T-cell (primary cell): ENCODE data around the gene GTF2H1. TPM values are rescaled to one million over a fixed set of nuclear protein-coding genes. Genes with fewer than 3 reads are reported as not detected.

Experiments
- ATAC-seq, 4 experiments: fragments of 200-7000 bp in 3 of 4; fragments of 150-1000 bp in 1 of 4; cut with Tn5 transposase; replicated peaks in 1 of 4; 1 replicate in 3 of 4; 2 replicates in 1 of 4; pipeline ENCODE4 v1.10.0; 2021; ENCODE audit warnings: moderate library complexity in 3 of 4, mild to moderate bottlenecking in 2 of 4, moderate number of reproducible peaks in 1 of 4
- CTCF ChIA-PET, 2 donors: fragments of 300-600 bp; sonication (Branson Sonifier 250); formaldehyde crosslinking; loops; one replicate each; lab custom pipeline; 2022; ENCODE audit warnings: antibody characterized with exemption in 2 of 2; lab: Charles Lee
- POLR2A ChIA-PET, 2 donors: fragments of 300-600 bp; sonication (Branson Sonifier 250); formaldehyde crosslinking; loops; one replicate each; lab custom pipeline; 2022; ENCODE audit warnings: antibody characterized with exemption in 2 of 2; lab: Charles Lee
- DNase-seq, 35 experiments: peaks; one replicate each; pipeline versions ENCODE4 v3.0.0 to v3.0.0-alpha.2; 2013 to 2023
- H3K27ac ChIP-seq: one replicate; pipeline ENCODE4 v1.5.1; 2013; ENCODE audit warnings: low read length
- H3K27me3 ChIP-seq, 2 experiments: replicated peaks in 1 of 2; 1 replicate in 1 of 2; 2 replicates in 1 of 2; pipeline versions ENCODE4 v1.6.1 to v1.7.0; 2013; ENCODE audit warnings: low read length in 1 of 2, mixed read lengths in 1 of 2; ENCODE audit not compliant: control insufficient read depth in 2 of 2, insufficient read depth in 2 of 2; ENCODE audit errors: extremely low read depth in 1 of 2
- H3K36me3 ChIP-seq, 2 donors: 1 replicate in 1 of 2; 2 replicates in 1 of 2; pipeline versions ENCODE4 v1.6.1 to v1.7.0; 2013; ENCODE audit warnings: low read length in 1 of 2; ENCODE audit not compliant: control insufficient read depth in 2 of 2, insufficient read depth in 1 of 2; ENCODE audit errors: extremely low read depth in 1 of 2
- H3K4me1 ChIP-seq, 2 experiments: 1 replicate in 1 of 2; 2 replicates in 1 of 2; pipeline versions ENCODE4 v1.6.1 to v1.7.0; 2013; ENCODE audit warnings: low read length in 2 of 2, mixed read lengths in 1 of 2; ENCODE audit not compliant: insufficient read depth in 2 of 2, control insufficient read depth in 1 of 2; ENCODE audit errors: extremely low read depth in 1 of 2
- H3K4me3 ChIP-seq, 2 donors: 1 replicate in 1 of 2; 2 replicates in 1 of 2; pipeline versions ENCODE4 v1.5.1 to v1.7.0; 2013; ENCODE audit warnings: mild to moderate bottlenecking in 2 of 2, low read length in 1 of 2, moderate library complexity in 1 of 2; ENCODE audit not compliant: control insufficient read depth in 1 of 2; ENCODE audit errors: extremely low read depth in 1 of 2
- H3K9me3 ChIP-seq: 2 replicates; pipeline ENCODE4 v1.7.0; 2013
- H3K27ac Mint-ChIP-seq, 2 donors: one replicate each; pipeline ENCODE4 v1.8.0; 2020 to 2021; ENCODE audit warnings: mild to moderate bottlenecking in 2 of 2, mixed read lengths in 2 of 2
- H3K27me3 Mint-ChIP-seq, 2 donors: one replicate each; pipeline ENCODE4 v1.8.0; 2021 to 2022; ENCODE audit warnings: mixed read lengths in 2 of 2
- H3K36me3 Mint-ChIP-seq: one replicate; pipeline ENCODE4 v1.8.0; 2021; ENCODE audit warnings: mixed read lengths
- H3K4me1 Mint-ChIP-seq, 3 donors: one replicate each; pipeline ENCODE4 v1.8.0; 2020 to 2022; ENCODE audit warnings: mixed read lengths in 3 of 3, mild to moderate bottlenecking in 1 of 3
- H3K4me3 Mint-ChIP-seq, 3 donors: one replicate each; pipeline ENCODE4 v1.8.0; 2020 to 2022; ENCODE audit warnings: mild to moderate bottlenecking in 3 of 3, mixed read lengths in 3 of 3, moderate library complexity in 3 of 3
- H3K9me3 Mint-ChIP-seq, 3 donors: one replicate each; pipeline ENCODE4 v1.8.0; 2020 to 2022; ENCODE audit warnings: mixed read lengths in 3 of 3
- WGBS: methylation state at CpG from one replicate; pipeline ENCODE4 v1.1.5; 2013; ENCODE audit warnings: missing lambda C conversion rate; ENCODE audit not compliant: insufficient coverage; 5-methylcytosine and 5-hydroxymethylcytosine counted together
- total RNA-seq, 35 experiments: library from RNA in 6 of 35; stranded (reverse) in 6 of 35; fragments of 120-200 nt in 1 of 35; gene quantifications; one replicate each; pipeline versions ENCODE4 v1.2.1 to v1.2.4 and lab custom pipeline; 2013 to 2026

The GTF2H1 gene
- total RNA-seq, 5 donors from 2014 or later (not counting 1 experiment from before 2014, with no cell fraction given): 25.9 to 44.8 (median 37.5) TPM

- Histone ChIP-seq H3K4me3 (no peak overlapping the region), H3K36me3 (peaks cover 15 to 40% of the 10 kb centered on the region in 2 donors), H3K9me3 (no peaks in the 10 kb centered on the region), H3K27ac (peak overlapping the region; percentile 65), H3K4me1 (peaks cover 22 to 27% of the 10 kb centered on the region in 2 experiments), H3K27me3 (no peaks in the 10 kb centered on the region)
- ChIA-PET CTCF (interaction anchor here in 1 of 2 donors (1.1 kb wide), 1 partner anchor 218 kb away, joined by 3 read pairs; no protein-coding TSS in a partner anchor), POLR2A (interaction anchor here (0.9 to 1.1 kb wide), 3 partner anchors 11 to 63 kb away, joined by 3 to 5 read pairs (median 3); partner anchors contain the start of genes GTF2H1 (in 1 of the 2) and HPS5 (in 1 of the 2))
- Mint-ChIP-seq H3K36me3 (peaks cover 53% of the 10 kb centered on the region), H3K9me3 (no peaks in the 10 kb centered on the region), H3K27me3 (no peaks in the 10 kb centered on the region), H3K4me3 (peak overlapping the region; percentile 45 to 70 (median 60)), H3K27ac (peak overlapping the region; percentile 77 to 86), H3K4me1 (peaks cover 57 to 65% (median 59%) of the 10 kb centered on the region in 3 donors)
- no CpG with 5 or more reads among the region's 3 CpGs for WGBS
- DNase-seq: peak in 12 of 35 experiments; percentile 4 to 62 (median 14)
- ATAC-seq: peak in 1 of 4 experiments; percentile 80
Observed at GRCh38 chr11:18332891-18333290, 10.5 kb downstream of the GTF2H1 start.

- ChIA-PET POLR2A (interaction anchor here in 1 of 2 donors (0.6 kb wide), 2 partner anchors 34 to 285 kb away, joined by 5 read pairs; no protein-coding TSS in a partner anchor), CTCF (no interaction called here)
- Histone ChIP-seq H3K9me3 (no peaks in the 10 kb centered on the region), H3K27ac (no peak overlapping the region), H3K36me3 (peaks cover 16 to 62% of the 10 kb centered on the region in 2 donors), H3K4me1 (no peaks in the 10 kb centered on the region), H3K27me3 (no peaks in the 10 kb centered on the region), H3K4me3 (no peak overlapping the region)
- WGBS: 100% methylated on average over 1 of the region's 5 CpGs
- H3K27me3 Mint-ChIP-seq: no peaks in the 10 kb centered on the region
- no peak for ATAC-seq
- no peak overlapping the region for H3K4me3 Mint-ChIP-seq
- peaks cover 42% of the 10 kb centered on the region for H3K36me3 Mint-ChIP-seq
- H3K27ac Mint-ChIP-seq: no peak overlapping the region
- H3K4me1 Mint-ChIP-seq: peaks cover 0 to 4% (median 0%) of the 10 kb centered on the region in 3 donors
- H3K9me3 Mint-ChIP-seq: no peaks in the 10 kb centered on the region
- DNase-seq: no peak
Observed at GRCh38 chr11:18347471-18348125, 25.2 kb downstream of the GTF2H1 start.

GRCh38 chr11:18352581-18352980, 30.2 kb downstream of the GTF2H1 start:
- Mint-ChIP-seq H3K9me3 (no peaks in the 10 kb centered on the region), H3K4me1 (peaks cover 0 to 2% (median 0%) of the 10 kb centered on the region in 3 donors), H3K27ac (no peak overlapping the region), H3K27me3 (no peaks in the 10 kb centered on the region), H3K36me3 (peaks cover 48% of the 10 kb centered on the region), H3K4me3 (no peak overlapping the region)
- POLR2A ChIA-PET: no interaction called here
- H3K27me3 ChIP-seq: no peaks in the 10 kb centered on the region
- CTCF ChIA-PET: no interaction called here
- no peak overlapping the region for H3K27ac ChIP-seq
- H3K4me3 ChIP-seq: no peak overlapping the region
- H3K4me1 ChIP-seq: no peaks in the 10 kb centered on the region
- WGBS: 100% methylated on average over 3 of the region's 3 CpGs
- H3K36me3 ChIP-seq: peaks cover 12 to 60% of the 10 kb centered on the region in 2 donors
- no peaks in the 10 kb centered on the region for H3K9me3 ChIP-seq
- DNase-seq: no peak
- no peak for ATAC-seq

- no peak overlapping the region for H3K4me3 ChIP-seq
- H3K4me3 Mint-ChIP-seq: no peak overlapping the region
- no peak overlapping the region for H3K27ac Mint-ChIP-seq
- H3K36me3 ChIP-seq: peaks cover 0 to 77% of the 10 kb centered on the region in 2 donors
- no peak for ATAC-seq
- H3K9me3 Mint-ChIP-seq: no peaks in the 10 kb centered on the region
- peaks cover 0 to 4% (median 0%) of the 10 kb centered on the region in 3 donors for H3K4me1 Mint-ChIP-seq
- DNase-seq: no peak
- H3K36me3 Mint-ChIP-seq: peaks cover 45% of the 10 kb centered on the region
- no peaks in the 10 kb centered on the region for H3K9me3 ChIP-seq
- no peaks in the 10 kb centered on the region for H3K27me3 ChIP-seq
- CTCF ChIA-PET: interaction anchor here in 1 of 2 donors (0.5 to 0.6 kb wide), 2 partner anchors 14 to 58 kb away, joined by 4 read pairs; no protein-coding TSS in a partner anchor
- H3K27me3 Mint-ChIP-seq: no peaks in the 10 kb centered on the region
- WGBS: no CpG with 5 or more reads among the region's 4 CpGs
- H3K27ac ChIP-seq: no peak overlapping the region
- POLR2A ChIA-PET: no interaction called here
- no peaks in the 10 kb centered on the region for H3K4me1 ChIP-seq
Observed at GRCh38 chr11:18358646-18359045, 36.3 kb downstream of the GTF2H1 start.

GRCh38 chr11:18361154-18361553, 38.8 kb downstream of the GTF2H1 start:
- ATAC-seq (no peak), DNase-seq (no peak)
- Histone ChIP-seq H3K36me3 (peaks cover 0 to 82% of the 10 kb centered on the region in 2 donors), H3K27me3 (no peaks in the 10 kb centered on the region), H3K9me3 (no peaks in the 10 kb centered on the region), H3K4me1 (peaks cover 0 to under 1% of the 10 kb centered on the region in 2 experiments), H3K27ac (no peak overlapping the region), H3K4me3 (no peak overlapping the region)
- POLR2A ChIA-PET: no interaction called here
- Mint-ChIP-seq H3K4me1 (peaks cover 0 to 7% (median 0%) of the 10 kb centered on the region in 3 donors), H3K36me3 (peaks cover 50% of the 10 kb centered on the region), H3K4me3 (no peak overlapping the region), H3K9me3 (no peaks in the 10 kb centered on the region), H3K27ac (no peak overlapping the region), H3K27me3 (no peaks in the 10 kb centered on the region)
- 100% methylated on average over 2 of the region's 5 CpGs for WGBS
- CTCF ChIA-PET: no interaction called here

- H3K9me3 ChIP-seq: no peaks in the 10 kb centered on the region
- Mint-ChIP-seq H3K9me3 (no peaks in the 10 kb centered on the region), H3K27ac (no peak overlapping the region), H3K27me3 (no peaks in the 10 kb centered on the region), H3K4me3 (no peak overlapping the region), H3K36me3 (peaks cover 32% of the 10 kb centered on the region), H3K4me1 (peaks cover 2 to 19% (median 5%) of the 10 kb centered on the region in 3 donors)
- DNase-seq (no peak), ATAC-seq (no peak)
- H3K4me3 ChIP-seq: no peak overlapping the region
- H3K36me3 ChIP-seq: peaks cover 0 to 62% of the 10 kb centered on the region in 2 donors
- 100% methylated on average over 1 of the region's 4 CpGs for WGBS
- H3K27ac ChIP-seq: no peak overlapping the region
- peaks cover 0 to 2% of the 10 kb centered on the region in 2 experiments for H3K4me1 ChIP-seq
- CTCF ChIA-PET: no interaction called here
- H3K27me3 ChIP-seq: no peaks in the 10 kb centered on the region
- POLR2A ChIA-PET: interaction anchor here in 1 of 2 donors (0.5 to 0.9 kb wide), 2 partner anchors 9 to 59 kb away, joined by 3 to 5 read pairs; no protein-coding TSS in a partner anchor
Observed at GRCh38 chr11:18364495-18365073, 42.2 kb downstream of the GTF2H1 start.
